OCI-LY1 (cell line): Measurements from ENCODE around the gene CXXC1.
"Not testable (repeated sequence)": the region's sequence is repeated elsewhere in the genome, so short reads cannot be mapped to it uniquely, and the experiment has no call there.

ENCODE experiments used
- H2AFZ ChIP-seq: fragments of 200-600 bp; sonication (generic), shearing (Covaris generic); 2 replicates; pipeline ENCODE4 v1.6.0; 2014; ENCODE audit warnings: antibody characterized with exemption, mild to moderate bottlenecking, low read length
- H3F3A ChIP-seq: fragments of 200-600 bp; sonication (generic), shearing (Covaris generic); 2 replicates; pipeline ENCODE4 v1.6.0; 2014; ENCODE audit warnings: mild to moderate bottlenecking, antibody characterized with exemption, low read length, moderate library complexity; ENCODE audit not compliant: insufficient read depth
- H3K27ac ChIP-seq: fragments of 200-600 bp; sonication (generic); 2 replicates; pipeline ENCODE4 v1.5.1; 2014; ENCODE audit warnings: low read length, mixed run types, mild to moderate bottlenecking, low read depth; ENCODE audit not compliant: poor library complexity, severe bottlenecking
- H3K27me3 ChIP-seq: fragments of 200-600 bp; sonication (generic); 2 replicates; pipeline ENCODE4 v1.6.0; 2014; ENCODE audit warnings: antibody characterized with exemption, mild to moderate bottlenecking, low read length, moderate library complexity; ENCODE audit not compliant: insufficient read depth
- H3K36me3 ChIP-seq: fragments of 200-600 bp; sonication (generic); 2 replicates; pipeline ENCODE4 v1.6.1; 2014; ENCODE audit warnings: mild to moderate bottlenecking, antibody characterized with exemption, low read length, moderate library complexity, mixed read lengths; ENCODE audit not compliant: insufficient read depth
- H3K4me1 ChIP-seq: fragments of 200-600 bp; sonication (generic); 2 replicates; pipeline ENCODE4 v1.5.1; 2014; ENCODE audit warnings: mild to moderate bottlenecking, low read length, moderate library complexity; ENCODE audit not compliant: insufficient read depth, severe bottlenecking
- H3K4me2 ChIP-seq: fragments of 200-600 bp; sonication (generic), shearing (Covaris generic); 2 replicates; pipeline ENCODE4 v1.6.1; 2014; ENCODE audit warnings: low read length
- H3K4me3 ChIP-seq: fragments of 200-600 bp; sonication (generic); 2 replicates; pipeline ENCODE4 v1.5.1; 2014; ENCODE audit warnings: low read length, low read depth, mild to moderate bottlenecking, mixed read lengths; ENCODE audit not compliant: poor library complexity, severe bottlenecking
- H3K79me2 ChIP-seq: fragments of 200-600 bp; shearing (Covaris generic); 2 replicates; pipeline ENCODE4 v1.6.1; 2016; ENCODE audit warnings: mixed run types, low read length, mixed read lengths; ENCODE audit not compliant: insufficient read depth
- H3K9ac ChIP-seq: fragments of 200-600 bp; sonication (generic), shearing (Covaris generic); 2 replicates; pipeline ENCODE4 v1.6.1; 2014; ENCODE audit warnings: mild to moderate bottlenecking, low read length, mixed read lengths
- H3K9me2 ChIP-seq: fragments of 200-600 bp; sonication (generic), shearing (Covaris generic); 2 replicates; pipeline ENCODE4 v1.6.1; 2014; ENCODE audit warnings: low read depth, mild to moderate bottlenecking, low read length, mixed read lengths
- H3K9me3 ChIP-seq: fragments of 200-600 bp; shearing (Covaris generic); 2 replicates; pipeline ENCODE4 v1.6.1; 2014; ENCODE audit warnings: low read length, mixed read lengths
- H4K20me1 ChIP-seq: fragments of 200-600 bp; sonication (generic), shearing (Covaris generic); 2 replicates; pipeline ENCODE4 v1.6.0; 2016; ENCODE audit warnings: mild to moderate bottlenecking, low read length; ENCODE audit not compliant: insufficient read depth
- CTCF ChIP-seq: fragments of 200-600 bp; sonication (generic), shearing (Covaris generic); IDR thresholded peaks from 2 replicates; pipeline ENCODE4 v1.5.1; 2017; ENCODE audit warnings: mild to moderate bottlenecking, antibody characterized with exemption, low read length, moderate library complexity, mixed read lengths
- EZH2 ChIP-seq: fragments of 200-600 bp; sonication (generic), shearing (Covaris generic); IDR thresholded peaks from 2 replicates; pipeline ENCODE4 v1.8.0; 2017; ENCODE audit warnings: borderline replicate concordance, mixed run types, mild to moderate bottlenecking, antibody characterized with exemption, low read length, moderate library complexity, mixed read lengths

The CXXC1 gene

GRCh38 chr18:50312296-50313030 lies 25.0 kb upstream of the CXXC1 start:
- Histone ChIP-seq H3K36me3 (no peaks in the 10 kb centered on the region), H3K9ac (peak overlapping the region; percentile 4; the same call in 1 of the 2 replicates), H3K79me2 (no peaks in the 10 kb centered on the region), H2AFZ (no peak overlapping the region), H3K4me3 (no peak overlapping the region), H3K9me3 (0 out of 2 replicates have a peak, but pooled peaks cover 2% of the 10 kb centered on the region), H3K27ac (peak overlapping the region; percentile 82), H3F3A (peaks cover 9% of the 10 kb centered on the region), H4K20me1 (no peaks in the 10 kb centered on the region), H3K4me2 (peak overlapping the region; percentile 32), H3K27me3 (no peaks in the 10 kb centered on the region), H3K4me1 (peaks cover 65% of the 10 kb centered on the region), H3K9me2 (no peaks in the 10 kb centered on the region)
- TF ChIP-seq EZH2 (no peak), CTCF (no peak)

- Histone ChIP-seq H3K4me1 (peaks cover 71% of the 10 kb centered on the region), H3F3A (peaks cover 9% of the 10 kb centered on the region)
These were observed 24.2 kb upstream of the CXXC1 start for GRCh38 chr18:50311650-50312049.

GRCh38 chr18:50310080-50310479 lies 22.6 kb upstream of the CXXC1 start:
- Histone ChIP-seq H3K27me3 (no peaks in the 10 kb centered on the region), H2AFZ (no peak overlapping the region), H3K27ac (no peak overlapping the region), H4K20me1 (no peaks in the 10 kb centered on the region), H3K4me3 (peak overlapping the region; percentile 49), H3K9ac (0 out of 2 replicates have a peak overlapping the region, but pooled peaks have one; percentile 16), H3F3A (peaks cover 9% of the 10 kb centered on the region), H3K79me2 (no peaks in the 10 kb centered on the region), H3K36me3 (no peaks in the 10 kb centered on the region), H3K4me2 (peak overlapping the region; percentile 38; the same call in 1 of the 2 replicates), H3K9me2 (no peaks in the 10 kb centered on the region), H3K9me3 (peaks cover 3% of the 10 kb centered on the region), H3K4me1 (peaks cover 61% of the 10 kb centered on the region)
- no peak for TF ChIP-seq EZH2
- no peak for TF ChIP-seq CTCF

More at GRCh38 chr18:50311650-50312049, 24.2 kb upstream of the CXXC1 start:
- H4K20me1 ChIP-seq, result no peaks in the 10 kb centered on the region
- peak overlapping the region; percentile 82 for H3K27ac ChIP-seq
- H3K36me3 ChIP-seq, result no peaks in the 10 kb centered on the region
- H3K4me3 ChIP-seq, result no peak overlapping the region
- H3K9me3 ChIP-seq, result 0 out of 2 replicates have a peak, but pooled peaks cover under 1% of the 10 kb centered on the region
- no peaks in the 10 kb centered on the region for H3K27me3 ChIP-seq
- no peak overlapping the region for H2AFZ ChIP-seq
- TF ChIP-seq EZH2 (no peak), CTCF (no peak)
- H3K4me2 ChIP-seq, result peak overlapping the region; percentile 32; the same call in 1 of the 2 replicates
- no peak overlapping the region; the same call in 1 of the 2 replicates for H3K9ac ChIP-seq
- no peaks in the 10 kb centered on the region for H3K9me2 ChIP-seq
- H3K79me2 ChIP-seq, result no peaks in the 10 kb centered on the region

GRCh38 chr18:50308851-50309250 lies 21.4 kb upstream of the CXXC1 start:
- not testable (repeated sequence) for H3K36me3 ChIP-seq, H3K9me3 ChIP-seq, H3K27ac ChIP-seq, H3K4me3 ChIP-seq, H4K20me1 ChIP-seq, H2AFZ ChIP-seq, H3K4me2 ChIP-seq, H3K9ac ChIP-seq, H3K9me2 ChIP-seq, H3K79me2 ChIP-seq, H3K27me3 ChIP-seq, H3F3A ChIP-seq
- H3K4me1 ChIP-seq, result peaks cover 49% of the 10 kb centered on the region
